Superior temporal gyrus (tissue), 1 donor: Measurements from ENCODE around the gene CADPS2.

Source experiments
- DNase-seq: peaks from one replicate; pipeline ENCODE4 v3.0.0-alpha.2; 2016; ENCODE audit errors: extremely low spot score

Gene CADPS2

GRCh38 chr7:122886357-122887081 lies at the start of gene CADPS2:
Gene CADPS2 (minus strand): TSS chr7:122886460. CDS start chr7:122886337, 123 bp downstream.
- DNase-seq, result peak; percentile 59

DNA sequence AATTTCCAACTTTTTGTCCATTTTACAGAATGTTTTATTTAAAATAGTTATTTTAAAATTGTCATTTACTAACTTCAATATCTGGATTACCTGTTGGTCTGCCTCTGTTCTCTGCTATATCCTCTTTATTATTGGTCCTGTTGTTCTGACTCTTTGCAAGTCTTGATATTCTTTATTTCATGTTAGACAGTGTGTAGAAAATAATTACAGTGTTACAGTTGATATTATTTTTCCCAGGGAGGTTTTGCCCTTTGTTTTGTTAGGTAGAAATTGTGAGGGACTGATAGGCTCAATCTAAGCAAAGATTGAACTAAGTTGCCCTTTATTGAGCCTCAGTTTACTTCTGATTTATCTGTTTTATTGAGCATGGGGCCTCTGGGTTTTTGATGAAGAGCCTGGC lies 49.4 kb upstream of the CADPS2 start:
- DNase-seq, result no peak

- DNase-seq, result no peak
Measured at GRCh38 chr7:122919643-122920181, 33.5 kb upstream of the CADPS2 start.

DNA sequence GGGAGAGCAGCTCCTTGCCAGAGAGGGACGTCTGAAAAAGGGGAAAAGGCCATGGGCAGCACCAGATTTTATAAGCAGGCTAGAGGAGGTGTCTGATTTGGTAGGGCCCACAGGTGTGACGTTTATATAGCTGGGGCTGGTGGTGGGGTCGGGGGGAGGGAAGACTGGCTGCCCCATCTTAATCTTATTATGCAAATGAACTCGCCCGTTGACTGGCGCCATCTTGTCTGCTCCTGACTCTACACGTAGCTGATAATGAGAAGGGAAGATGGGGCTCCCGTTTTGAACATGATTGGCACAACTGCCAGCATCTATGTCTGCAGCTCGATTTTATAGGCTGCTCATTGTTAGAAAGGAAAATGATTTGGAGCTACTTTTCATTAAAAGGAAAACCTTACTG lies 28.6 kb upstream of the CADPS2 start:
- no peak for DNase-seq

GRCh38 chr7:122913608-122914007 lies 27.3 kb upstream of the CADPS2 start:
- no peak for DNase-seq

DNA sequence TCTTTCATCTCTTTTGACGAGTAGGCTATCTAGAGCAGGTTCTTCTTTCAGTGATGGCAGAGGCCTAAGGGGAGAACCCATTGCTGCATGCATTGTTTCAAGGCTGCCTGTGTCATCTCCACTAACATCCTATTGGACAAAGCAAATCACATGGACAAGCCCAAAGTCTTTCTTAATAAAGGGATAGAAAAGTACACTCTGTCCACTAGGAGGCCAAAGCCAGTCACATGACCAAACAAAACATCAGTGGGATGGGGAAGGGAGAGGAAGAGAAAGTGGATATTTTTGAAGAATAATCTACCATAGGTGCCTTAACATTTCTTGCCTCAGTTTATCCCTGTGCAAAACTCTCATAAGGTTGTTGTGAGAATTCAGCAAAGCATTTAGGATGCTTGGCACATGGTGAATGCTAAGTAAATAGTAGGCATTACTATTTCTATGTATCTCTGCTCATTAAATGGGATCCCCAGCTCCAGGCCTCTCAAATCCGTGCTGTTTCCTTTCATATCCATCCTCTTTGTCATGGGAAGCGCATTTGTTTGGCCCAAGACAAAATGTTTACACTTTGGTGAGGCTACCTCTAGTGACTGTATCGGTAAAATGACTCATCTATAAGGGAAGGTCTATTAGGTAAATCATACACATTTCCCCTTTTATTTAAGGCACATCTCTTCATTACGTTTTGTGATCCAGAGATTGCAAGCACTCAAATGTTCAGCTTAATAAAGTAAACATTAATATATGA lies 16.7 kb upstream of the CADPS2 start:
- DNase-seq, result no peak

GRCh38 chr7:122901250-122901649 lies 15.0 kb upstream of the CADPS2 start:
- no peak for DNase-seq

GRCh38 chr7:122896509-122896908 lies 10.2 kb upstream of the CADPS2 start:
- DNase-seq, result peak; percentile 28

- DNase-seq, result no peak
Measured at GRCh38 chr7:122893486-122893885, 7.2 kb upstream of the CADPS2 start.

- DNase-seq, result no peak
Measured at GRCh38 chr7:122889116-122889515, 2.9 kb upstream of the CADPS2 start.

GRCh38 chr7:122887848-122888247 lies 1.6 kb upstream of the CADPS2 start:
- peak; percentile 15 for DNase-seq

DNA sequence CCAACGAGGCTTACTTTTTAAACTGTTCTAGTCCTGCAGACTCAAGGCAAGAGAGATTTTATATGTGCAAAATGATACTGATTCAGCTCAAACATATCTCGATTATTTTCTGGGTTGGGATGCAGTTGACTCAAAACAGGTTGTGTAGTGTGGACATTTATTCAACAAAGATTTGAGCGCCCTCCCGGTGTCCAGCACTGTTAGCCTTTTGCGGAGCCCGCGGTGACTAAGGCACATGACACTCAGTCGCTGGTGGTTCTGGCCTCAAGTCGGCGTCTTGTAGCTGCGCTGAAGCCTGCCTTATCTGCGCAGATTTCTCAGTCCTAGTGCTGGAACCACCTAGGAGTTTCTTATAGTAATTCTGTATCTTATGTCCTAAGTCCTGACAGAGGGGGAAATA lies 938 bp upstream of the CADPS2 start:
- DNase-seq, result peak; percentile 70

- peak; percentile 37 for DNase-seq
Measured at GRCh38 chr7:122885583-122886356, 490 bp downstream of the CADPS2 start.

- peak; percentile 22 for DNase-seq
Measured at GRCh38 chr7:122884186-122884585, 2.1 kb downstream of the CADPS2 start.

DNA sequence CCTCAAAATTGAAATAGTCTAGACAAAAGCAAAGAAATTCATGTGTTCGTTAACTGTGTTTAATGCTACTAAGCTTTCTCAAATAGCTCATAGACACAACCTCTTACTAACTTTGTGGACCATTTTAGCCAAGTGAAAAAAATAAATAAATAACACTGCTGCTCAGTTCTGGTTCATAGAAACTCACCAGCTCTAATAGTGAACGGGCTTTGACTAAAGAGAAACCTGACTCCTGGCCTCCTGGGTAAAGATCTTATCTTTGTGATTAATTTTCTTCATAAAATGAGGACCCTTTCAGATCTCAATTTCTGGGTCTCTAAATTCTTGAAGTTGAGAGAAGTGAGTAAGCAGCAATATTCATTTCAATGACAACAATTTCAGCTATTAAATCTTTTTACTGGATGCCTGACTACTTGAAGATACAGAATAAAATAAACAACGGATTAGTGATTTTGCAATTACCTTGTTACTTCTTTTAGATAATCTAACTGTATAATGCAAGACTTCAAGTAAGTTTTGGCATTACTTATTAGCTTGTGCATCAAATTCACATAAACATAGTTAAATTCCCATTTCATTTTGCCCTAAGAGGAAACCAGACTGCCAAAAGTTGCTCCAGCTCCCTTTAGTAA lies 3.1 kb downstream of the CADPS2 start:
- no peak for DNase-seq

DNA sequence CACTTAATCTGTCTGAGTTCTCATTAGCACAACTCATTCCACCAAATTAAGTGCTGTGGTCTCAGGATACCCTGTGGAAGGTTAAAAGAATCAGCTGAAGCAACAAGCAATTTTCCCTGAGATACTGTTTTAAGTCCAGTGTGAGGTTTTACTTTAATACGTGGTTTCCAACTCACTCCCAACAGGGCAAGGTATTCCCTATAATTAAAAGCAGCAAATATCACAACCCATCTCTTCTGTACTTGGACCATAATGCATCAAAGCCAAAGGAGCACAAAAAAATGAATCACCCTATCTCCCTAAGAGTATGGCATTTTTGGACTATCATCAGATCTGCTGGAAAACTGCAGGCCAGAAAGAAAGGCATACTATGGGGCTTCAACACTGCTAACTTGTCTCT lies 4.9 kb downstream of the CADPS2 start:
- peak; percentile 19 for DNase-seq

GRCh38 chr7:122869260-122869659 lies 17.0 kb downstream of the CADPS2 start:
- DNase-seq, result no peak

GRCh38 chr7:122867471-122867980 lies 18.7 kb downstream of the CADPS2 start:
- DNase-seq, result no peak

GRCh38 chr7:122864838-122865237 lies 21.4 kb downstream of the CADPS2 start:
- no peak for DNase-seq

- DNase-seq, result no peak
Measured at GRCh38 chr7:122864016-122864415, 22.2 kb downstream of the CADPS2 start.

- DNase-seq, result no peak
Measured at GRCh38 chr7:122858320-122858719, 27.9 kb downstream of the CADPS2 start.
